Transverse colon (tissue), 4 donors: ENCODE measurements around the gene USP7. TPM values are rescaled to one million over a fixed set of nuclear protein-coding genes. Genes with fewer than 3 reads are reported as not detected.

Experiments used
- DNase-seq: peaks from one replicate; pipeline ENCODE4 v3.0.0-alpha.2; 2019
- H3K27ac ChIP-seq, 4 donors: fragments of 200-600 bp; sonication (generic); 2 replicates each; pipeline ENCODE4 v1.5.1; 2016 to 2018; ENCODE audit warnings: inconsistent platforms in 4 of 4
- H3K27me3 ChIP-seq: fragments of 200-600 bp; sonication (generic); 2 replicates; pipeline ENCODE4 v1.5.1; 2017; ENCODE audit warnings: inconsistent platforms
- H3K36me3 ChIP-seq, 4 donors: fragments of 200-600 bp; sonication (generic); 2 replicates each; pipeline ENCODE4 v1.5.1; 2017 to 2019; ENCODE audit warnings: inconsistent platforms in 4 of 4
- H3K4me1 ChIP-seq, 4 donors: fragments of 200-600 bp; sonication (generic); 2 replicates each; pipeline ENCODE4 v1.5.1; 2017 to 2020; ENCODE audit warnings: inconsistent platforms in 4 of 4
- H3K4me3 ChIP-seq, 4 donors: fragments of 200-600 bp; sonication (generic); 1 replicate in 1 of 4; 2 replicates in 3 of 4; pipeline versions ENCODE4 v1.5.1 to v1.6.1; 2017 to 2019; ENCODE audit warnings: inconsistent platforms in 4 of 4
- H3K9me3 ChIP-seq, 2 donors: fragments of 200-600 bp; sonication (generic); 2 replicates each; pipeline ENCODE4 v1.5.1; 2017 to 2019; ENCODE audit warnings: inconsistent platforms in 2 of 2
- CTCF ChIP-seq, 5 experiments: fragments of 200-600 bp in 3 of 5; fragments of 450-650 bp in 2 of 5; sonication (generic) in 3 of 5; IDR thresholded peaks; 1 replicate in 2 of 5; 2 replicates in 3 of 5; pipeline ENCODE4 v1.5.1; 2016 to 2017; ENCODE audit warnings: antibody characterized with exemption in 5 of 5, inconsistent platforms in 3 of 5, mild to moderate bottlenecking in 2 of 5, moderate library complexity in 1 of 5
- EP300 ChIP-seq: sonication (generic); formaldehyde crosslinking; IDR thresholded peaks from one replicate; pipeline ENCODE4 v1.6.1; 2017; ENCODE audit warnings: antibody characterized with exemption, low read depth
- POLR2A ChIP-seq: fragments of 450-650 bp; IDR thresholded peaks from one replicate; pipeline ENCODE4 v1.6.1; 2016; ENCODE audit warnings: antibody characterized with exemption, mild to moderate bottlenecking, moderate library complexity
- POLR2AphosphoS5 ChIP-seq, 3 donors: sonication (generic); formaldehyde crosslinking; IDR thresholded peaks; one replicate each; pipeline ENCODE4 v1.6.1; 2016; ENCODE audit warnings: antibody characterized with exemption in 3 of 3
- WGBS, 2 donors: methylation state at CpG; one replicate each; pipeline ENCODE4 v1.1.5; 2018; ENCODE audit warnings: low coverage in 1 of 2; 5-methylcytosine and 5-hydroxymethylcytosine counted together
- in situ Hi-C, 4 donors: fragments of 200-750 bp; cut with MboI; loops; one replicate each; pipeline versions ENCODE4 v1.15.0 to v1.15.1; 2017; ENCODE audit warnings: low sequenced_read_pairs in 3 of 4, low pct_ligation_motif_present in 1 of 4, low pct_unique_long_range_greater_than_20kb in 1 of 4
- intact Hi-C: fragments of 100-400 bp; cut with DNase I; formaldehyde crosslinking; loops from one replicate; pipeline ENCODE4 v1.15.1; 2023; ENCODE audit warnings: low total_unique reads
- total RNA-seq, 4 donors: library from RNA; depleted of rRNA; stranded (reverse); fragments of >200 nt; gene quantifications; one replicate each; pipeline ENCODE4 v1.1.0, GENCODE V29; 2016

USP7 gene
- total RNA-seq, 4 donors from 2014 or later, result 72.9 to 419 (median 158) TPM

- no peaks in the 10 kb centered on the region for H3K9me3 ChIP-seq
- intact Hi-C loops (no loop called here), in situ Hi-C loops (no loop called here)
- WGBS, 2 donors, result 83 to 90% methylated on average over 3 to 26 of the region's 26 CpGs
- H3K4me3 ChIP-seq, result no peak overlapping the region
- H3K4me1 ChIP-seq, result peaks cover 0 to 3% (median 0%) of the 10 kb centered on the region in 4 donors
- no peak overlapping the region for H3K27ac ChIP-seq
- TF ChIP-seq POLR2AphosphoS5 (IDR thresholded peaks at IDR 0.05) (no peak), EP300 (no peak), POLR2A (no peak), CTCF (IDR thresholded peaks at IDR 0.05) (no peak)
- H3K27me3 ChIP-seq, result no peaks in the 10 kb centered on the region
- H3K36me3 ChIP-seq, result peaks cover 0 to 17% (median 4%) of the 10 kb centered on the region in 4 donors
- no peak for DNase-seq
Measured at GRCh38 chr16:8848231-8848938, 115.3 kb downstream of the USP7 start.

- H3K4me3 ChIP-seq, result no peak overlapping the region
- intact Hi-C loops, result no loop called here
- in situ Hi-C loops, result no loop called here
- no peaks in the 10 kb centered on the region for H3K9me3 ChIP-seq
- 92% methylated on average over 14 of the region's 15 CpGs; no CpG with 5 or more reads in 1 of the 2 donors for WGBS, 2 donors
- DNase-seq, result no peak
- no peaks in the 10 kb centered on the region for H3K27me3 ChIP-seq
- TF ChIP-seq EP300 (no peak), CTCF (IDR thresholded peaks at IDR 0.05) (no peak), POLR2AphosphoS5 (IDR thresholded peaks at IDR 0.05) (no peak), POLR2A (no peak)
- H3K4me1 ChIP-seq, result peaks cover 0 to 3% (median 0%) of the 10 kb centered on the region in 4 donors
- peaks cover 0 to 17% (median 3%) of the 10 kb centered on the region in 4 donors for H3K36me3 ChIP-seq
- no peak overlapping the region for H3K27ac ChIP-seq
Measured at GRCh38 chr16:8847623-8848022, 116.1 kb downstream of the USP7 start.

GRCh38 chr16:8847145-8847544 lies 116.6 kb downstream of the USP7 start:
- Histone ChIP-seq H3K4me1 (peaks cover 0 to 3% (median 0%) of the 10 kb centered on the region in 4 donors), H3K27ac (no peak overlapping the region), H3K4me3 (no peak overlapping the region), H3K36me3 (peaks cover 0 to 17% (median 3%) of the 10 kb centered on the region in 4 donors), H3K9me3 (no peaks in the 10 kb centered on the region), H3K27me3 (no peaks in the 10 kb centered on the region)
- in situ Hi-C loops, result no loop called here
- intact Hi-C loops, result no loop called here
- 82 to 88% methylated on average over 11 to 13 of the region's 13 CpGs for WGBS, 2 donors
- TF ChIP-seq POLR2AphosphoS5 (IDR thresholded peaks at IDR 0.05) (no peak), POLR2A (no peak), EP300 (no peak), CTCF (IDR thresholded peaks at IDR 0.05) (no peak)
- no peak for DNase-seq

- DNase-seq, result no peak
- in situ Hi-C loops, result no loop called here
- no peak for TF ChIP-seq CTCF (IDR thresholded peaks at IDR 0.05)
- no peak for TF ChIP-seq EP300
- no peak for TF ChIP-seq POLR2A
- TF ChIP-seq POLR2AphosphoS5 (IDR thresholded peaks at IDR 0.05), result no peak
- intact Hi-C loops, result no loop called here
- no peak overlapping the region for H3K27ac ChIP-seq
- 82 to 87% methylated on average over 7 to 10 of the region's 10 CpGs for whole genome bisulfite sequencing, 2 donors
- H3K4me3 ChIP-seq, result no peak overlapping the region
- peaks cover 0 to 17% (median 3%) of the 10 kb centered on the region in 4 donors for H3K36me3 ChIP-seq
- no peaks in the 10 kb centered on the region for H3K27me3 ChIP-seq
- peaks cover 0 to 3% (median 0%) of the 10 kb centered on the region in 4 donors for H3K4me1 ChIP-seq
- H3K9me3 ChIP-seq, result no peaks in the 10 kb centered on the region
Measured at GRCh38 chr16:8846401-8846932, 117.2 kb downstream of the USP7 start.
